ENCODE data around the gene ECHS1. TPM values are rescaled to one million over a fixed set of nuclear protein-coding genes. Genes with fewer than 3 reads are reported as not detected.

ECHS1 gene
- total RNA-seq, 1 donor from 2014 or later = 106 TPM

DNA sequence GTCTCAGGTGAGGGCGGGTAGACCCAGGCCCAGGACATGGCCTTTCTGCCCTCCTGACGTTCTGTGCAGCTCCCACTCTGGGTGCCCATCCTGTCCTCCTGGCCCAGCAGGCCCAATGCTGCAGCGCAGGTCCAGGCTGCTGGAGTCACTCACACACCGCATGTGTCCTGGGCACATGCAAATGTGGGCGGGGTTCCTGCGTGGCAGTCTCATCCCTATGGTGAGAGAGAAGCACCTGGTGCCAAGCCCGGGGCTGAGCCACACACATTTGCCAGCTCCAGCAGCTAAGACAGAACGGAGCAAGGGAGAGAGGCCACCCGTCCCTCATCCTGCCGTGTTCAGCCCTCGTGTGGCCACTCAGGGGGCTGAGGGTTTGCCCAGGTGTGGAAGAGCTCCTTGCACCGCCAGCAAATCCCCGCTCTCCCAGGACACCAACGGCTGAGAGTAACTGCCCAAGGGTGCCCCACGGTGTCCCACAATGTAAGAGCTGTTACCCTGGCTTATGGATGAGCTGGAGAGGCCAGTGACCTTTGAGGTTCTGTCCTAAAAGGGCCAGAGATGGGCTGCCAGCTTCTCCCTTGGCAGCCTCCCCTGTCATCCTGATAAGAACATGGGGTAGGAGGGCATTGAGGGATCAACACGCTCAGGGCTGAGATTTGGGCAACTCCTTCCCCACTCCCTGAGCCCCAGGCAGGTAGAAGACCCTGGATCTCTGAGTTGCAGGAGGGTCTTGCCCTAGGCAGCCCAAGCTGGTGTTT is 19.8 kb downstream of the ECHS1 start:
- TF ChIP-seq, protein P1, sequence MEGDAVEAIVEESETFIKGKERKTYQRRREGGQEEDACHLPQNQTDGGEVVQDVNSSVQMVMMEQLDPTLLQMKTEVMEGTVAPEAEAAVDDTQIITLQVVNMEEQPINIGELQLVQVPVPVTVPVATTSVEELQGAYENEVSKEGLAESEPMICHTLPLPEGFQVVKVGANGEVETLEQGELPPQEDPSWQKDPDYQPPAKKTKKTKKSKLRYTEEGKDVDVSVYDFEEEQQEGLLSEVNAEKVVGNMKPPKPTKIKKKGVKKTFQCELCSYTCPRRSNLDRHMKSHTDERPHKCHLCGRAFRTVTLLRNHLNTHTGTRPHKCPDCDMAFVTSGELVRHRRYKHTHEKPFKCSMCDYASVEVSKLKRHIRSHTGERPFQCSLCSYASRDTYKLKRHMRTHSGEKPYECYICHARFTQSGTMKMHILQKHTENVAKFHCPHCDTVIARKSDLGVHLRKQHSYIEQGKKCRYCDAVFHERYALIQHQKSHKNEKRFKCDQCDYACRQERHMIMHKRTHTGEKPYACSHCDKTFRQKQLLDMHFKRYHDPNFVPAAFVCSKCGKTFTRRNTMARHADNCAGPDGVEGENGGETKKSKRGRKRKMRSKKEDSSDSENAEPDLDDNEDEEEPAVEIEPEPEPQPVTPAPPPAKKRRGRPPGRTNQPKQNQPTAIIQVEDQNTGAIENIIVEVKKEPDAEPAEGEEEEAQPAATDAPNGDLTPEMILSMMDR (conservative IDR thresholded peaks at IDR 0.05) = no peak
- DNase-seq (ENCODE audit: extremely low spot score, unreplicated experiment) = no peak
- H3K36me3 Mint-ChIP-seq = no peaks in the 10 kb centered on the region
- H3K4me1 Mint-ChIP-seq (ENCODE audit: unreplicated experiment) = no peaks in the 10 kb centered on the region
- no peak overlapping the region for H3K4me3 Mint-ChIP-seq
- peaks cover 4% of the 10 kb centered on the region for H3K27me3 Mint-ChIP-seq
- H3K27ac Mint-ChIP-seq = no peak overlapping the region
- no peaks in the 10 kb centered on the region for H3K9me3 Mint-ChIP-seq

DNA sequence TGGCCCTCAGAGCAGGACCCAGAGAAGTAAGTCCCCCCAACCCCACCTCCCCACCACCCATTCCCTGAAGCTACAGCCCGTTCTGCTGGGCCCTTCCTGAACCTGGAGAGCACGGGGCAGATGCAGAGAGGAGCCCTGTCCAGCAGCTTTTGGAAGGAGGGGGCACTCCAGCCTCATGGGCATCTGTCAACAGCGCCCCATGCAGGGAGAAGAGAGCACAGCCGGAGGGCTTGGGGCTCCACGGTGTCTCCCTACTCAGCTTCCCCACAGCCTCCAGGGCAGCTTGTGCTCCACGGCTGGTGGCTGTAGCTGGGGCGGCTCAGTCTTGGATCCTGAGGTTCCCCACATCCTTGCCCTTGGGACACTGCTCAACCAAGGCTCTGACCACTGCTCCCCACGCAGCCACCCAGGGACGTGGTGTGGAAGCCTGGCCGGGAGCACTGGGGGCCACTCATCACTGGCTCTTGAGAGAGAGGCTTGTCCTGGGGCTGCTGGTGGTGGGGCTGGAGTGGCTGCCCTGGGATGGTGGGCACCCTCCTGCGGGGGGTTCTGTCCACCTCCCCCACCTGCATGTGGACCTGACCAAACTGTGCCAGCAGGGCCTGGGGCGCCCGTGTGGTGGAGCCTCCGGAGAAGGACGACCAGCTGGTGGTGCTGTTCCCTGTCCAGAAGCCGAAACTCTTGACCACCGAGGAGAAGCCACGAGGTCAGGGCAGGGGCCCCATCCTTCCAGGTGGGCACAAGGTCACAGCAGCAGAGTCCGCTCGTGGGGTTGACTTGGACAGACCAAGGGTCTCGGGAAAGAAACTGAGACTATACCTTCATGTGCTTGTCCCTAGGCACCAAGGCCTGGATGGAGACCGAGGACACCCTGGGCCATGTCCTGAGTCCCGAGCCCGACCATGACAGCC is 21.5 kb downstream of the ECHS1 start:
- Mint-ChIP-seq H3K4me3 (no peak overlapping the region), H3K4me1 (ENCODE audit: unreplicated experiment) (no peaks in the 10 kb centered on the region), H3K9me3 (no peaks in the 10 kb centered on the region), H3K27ac (no peak overlapping the region), H3K36me3 (no peaks in the 10 kb centered on the region), H3K27me3 (peaks cover 4% of the 10 kb centered on the region)
- no peak for DNase-seq (ENCODE audit: extremely low spot score, unreplicated experiment)
- TF ChIP-seq, protein P1 (conservative IDR thresholded peaks at IDR 0.05) = no peak

DNA sequence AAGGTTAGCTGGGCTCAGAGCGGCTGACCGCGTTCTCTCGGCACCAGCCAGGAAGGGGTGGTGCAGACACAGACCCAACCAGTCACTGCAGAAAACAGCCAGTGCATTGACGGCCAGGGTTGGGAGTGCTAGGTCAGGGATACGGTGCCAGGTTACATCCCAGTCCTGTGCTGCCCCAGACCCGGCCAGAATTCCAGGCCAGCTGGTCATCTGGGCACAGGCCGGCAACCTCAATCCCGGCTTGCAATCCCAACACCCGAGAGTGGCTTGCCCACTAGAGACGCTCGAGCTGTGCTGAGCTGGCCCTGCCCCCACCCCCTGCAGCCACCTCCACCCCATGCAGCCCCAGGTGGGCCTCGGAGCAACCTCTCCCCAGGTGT is 22.2 kb downstream of the ECHS1 start:
- Mint-ChIP-seq H3K36me3 (no peaks in the 10 kb centered on the region), H3K27me3 (peaks cover 4% of the 10 kb centered on the region), H3K27ac (no peak overlapping the region), H3K4me3 (no peak overlapping the region), H3K9me3 (no peaks in the 10 kb centered on the region), H3K4me1 (ENCODE audit: unreplicated experiment) (no peaks in the 10 kb centered on the region)
- TF ChIP-seq, protein P1 (conservative IDR thresholded peaks at IDR 0.05) = no peak
- no peak for DNase-seq (ENCODE audit: extremely low spot score, unreplicated experiment)

DNA sequence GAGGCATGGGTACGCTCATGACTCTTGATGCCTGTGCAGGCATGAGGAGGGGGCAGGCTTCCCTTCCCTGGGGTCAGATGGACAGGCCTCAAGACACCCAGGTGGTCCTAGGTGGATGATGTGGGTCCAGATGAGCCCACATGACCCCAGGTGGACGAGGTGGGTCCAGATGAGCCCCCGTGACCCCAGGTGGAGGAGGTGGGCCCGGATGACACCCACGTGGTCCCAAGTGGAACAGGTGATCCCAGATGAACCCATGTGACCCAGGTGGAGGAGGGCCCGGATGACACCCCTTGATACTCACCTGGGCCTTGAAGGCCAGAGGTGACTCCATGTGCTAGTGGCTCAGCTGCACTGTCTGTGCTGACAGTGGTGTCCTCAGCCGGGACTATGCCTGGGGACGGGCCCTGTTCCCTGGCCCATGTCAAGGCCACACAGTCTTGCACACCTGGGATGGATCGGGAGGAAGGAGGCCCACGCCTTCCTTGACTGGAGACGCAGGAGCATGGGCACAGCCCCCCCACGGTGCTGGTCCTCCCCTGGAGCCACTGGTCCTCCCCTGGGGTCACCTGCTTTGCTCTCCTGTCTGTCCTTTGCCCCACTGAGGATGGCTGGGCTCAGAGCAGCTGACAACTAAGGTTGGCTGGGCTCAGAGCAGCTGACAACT is 22.7 kb downstream of the ECHS1 start:
- no peak for DNase-seq (ENCODE audit: extremely low spot score, unreplicated experiment)
- Mint-ChIP-seq H3K27ac (no peak overlapping the region), H3K4me1 (ENCODE audit: unreplicated experiment) (no peaks in the 10 kb centered on the region), H3K27me3 (peaks cover 9% of the 10 kb centered on the region), H3K9me3 (no peaks in the 10 kb centered on the region), H3K36me3 (no peaks in the 10 kb centered on the region), H3K4me3 (no peak overlapping the region)
- TF ChIP-seq, protein P1 (conservative IDR thresholded peaks at IDR 0.05) = no peak

DNA sequence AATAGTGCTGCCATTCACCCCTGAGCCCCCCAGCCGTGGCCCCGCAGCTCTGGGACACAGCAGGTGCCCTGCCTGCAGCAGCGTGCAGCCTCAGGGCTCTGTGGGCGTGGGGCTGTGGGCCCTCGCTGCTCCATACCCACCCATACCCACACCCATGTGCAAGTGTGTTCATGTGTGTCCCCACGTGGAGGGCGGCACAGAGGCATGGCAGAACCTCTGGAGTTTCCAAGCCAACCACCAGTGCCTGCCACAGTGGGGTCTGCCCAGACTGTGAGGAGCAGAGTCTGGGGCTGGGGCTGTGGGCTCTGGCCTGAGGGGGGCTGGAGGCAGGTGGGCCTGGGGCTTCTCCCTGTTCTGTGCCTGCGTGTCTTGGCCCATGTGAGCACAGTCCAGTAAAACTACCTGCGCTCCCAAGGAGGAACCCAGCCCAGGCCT is 23.6 kb downstream of the ECHS1 start:
- Mint-ChIP-seq H3K9me3 (no peaks in the 10 kb centered on the region), H3K27ac (no peak overlapping the region), H3K27me3 (peaks cover 9% of the 10 kb centered on the region), H3K36me3 (no peaks in the 10 kb centered on the region), H3K4me3 (no peak overlapping the region), H3K4me1 (ENCODE audit: unreplicated experiment) (no peaks in the 10 kb centered on the region)
- DNase-seq (ENCODE audit: extremely low spot score, unreplicated experiment) = no peak
- TF ChIP-seq, protein P1 (conservative IDR thresholded peaks at IDR 0.05) = no peak
